ENCODE results near the gene CAPRIN2. TPM values are rescaled to one million over a fixed set of nuclear protein-coding genes. Genes with fewer than 3 reads are reported as not detected.

The CAPRIN2 gene
- total and polyA plus RNA-seq, 2 experiments from 2014 or later, result 36.5 to 41.3 TPM

DNA sequence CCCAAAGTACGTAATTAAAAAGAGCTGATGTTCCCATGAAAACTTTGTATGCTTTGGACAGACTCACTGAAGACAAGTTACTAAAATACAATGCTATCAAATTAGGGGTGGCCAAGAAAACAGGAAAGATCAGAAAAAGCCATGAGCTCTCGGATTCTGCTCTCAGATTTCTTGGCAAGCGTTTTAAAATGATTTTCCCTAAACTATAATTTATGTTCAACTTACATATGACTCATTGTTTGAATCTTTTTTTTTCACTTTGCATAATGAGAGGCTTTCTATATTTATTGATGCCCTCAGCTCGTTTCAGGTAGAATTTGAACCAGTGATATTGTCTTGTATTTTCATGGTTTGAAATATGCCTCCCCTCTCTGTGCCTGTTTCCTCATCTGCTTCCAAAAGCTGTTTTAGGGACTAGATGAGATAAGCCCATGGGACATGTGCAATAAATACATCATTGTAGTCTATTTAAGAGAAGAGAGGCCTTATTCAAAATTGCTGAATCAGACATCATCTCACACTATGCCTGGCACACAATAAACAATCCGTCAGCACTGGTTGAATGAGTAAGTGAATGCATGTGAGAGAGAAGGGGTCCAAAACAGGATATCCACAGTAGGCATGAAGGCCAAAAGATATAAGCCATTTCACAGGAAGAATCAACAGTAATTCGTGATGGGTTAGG, 54.4 kb downstream of the CAPRIN2 start:
- Histone ChIP-seq H4K20me1 (replicated peaks; ENCODE audit: insufficient read depth) (no peaks in the 10 kb centered on the region), H3K27ac (ENCODE audit: low read depth) (no peak overlapping the region), H2AFZ (no peak overlapping the region), H3K79me2 (replicated peaks; ENCODE audit: insufficient read depth) (no peaks in the 10 kb centered on the region), H3K4me3 (no peak overlapping the region), H3K36me3 (ENCODE audit: insufficient read depth) (no peaks in the 10 kb centered on the region), H3K27me3 (ENCODE audit: insufficient read depth) (no peaks in the 10 kb centered on the region), H3K9me2 (ENCODE audit: insufficient read depth) (no peaks in the 10 kb centered on the region), H3K4me1 (ENCODE audit: insufficient read depth) (peaks cover 16% of the 10 kb centered on the region), H3F3A (replicated peaks; ENCODE audit: low read depth) (no peaks in the 10 kb centered on the region), H3K4me2 (no peak overlapping the region)
- H3K4me3 Mint-ChIP-seq, result no peak overlapping the region
- no peak overlapping the region for H3K27ac Mint-ChIP-seq
- peaks cover 17% of the 10 kb centered on the region for H3K4me1 Mint-ChIP-seq
- H3K36me3 Mint-ChIP-seq (ENCODE audit: low read depth), result no peaks in the 10 kb centered on the region
- no peaks in the 10 kb centered on the region for H3K9me3 Mint-ChIP-seq
- TF ChIP-seq STAT1 (IDR thresholded peaks at IDR 0.05; ENCODE audit: unreplicated experiment) (no peak), POLR2AphosphoS5 (IDR thresholded peaks at IDR 0.05; ENCODE audit: low read depth) (no peak), ZNF114 (CRISPR knock-in tag; IDR thresholded peaks at IDR 0.05) (no peak), JUNB (IDR thresholded peaks at IDR 0.05; ENCODE audit: unreplicated experiment) (no peak), ZNF462 (CRISPR knock-in tag; IDR thresholded peaks at IDR 0.05) (no peak), EZH2phosphoT487 (IDR thresholded peaks at IDR 0.05; ENCODE audit: unreplicated experiment) (no peak), CREB1 (CRISPR knock-in tag; IDR thresholded peaks at IDR 0.05; ENCODE audit: low read depth) (no peak), EZH2 (IDR thresholded peaks at IDR 0.05; ENCODE audit: low read depth, unreplicated experiment) (no peak), CTCF (conservative IDR thresholded peaks at IDR 0.05; ENCODE audit: low read depth in 2 of 2) (no peak), ZNF331 (CRISPR knock-in tag; IDR thresholded peaks at IDR 0.05; ENCODE audit: low read depth) (no peak), NANOG (IDR thresholded peaks at IDR 0.05; ENCODE audit: borderline replicate concordance) (no peak)
- TF ChIP-seq, protein P1, sequence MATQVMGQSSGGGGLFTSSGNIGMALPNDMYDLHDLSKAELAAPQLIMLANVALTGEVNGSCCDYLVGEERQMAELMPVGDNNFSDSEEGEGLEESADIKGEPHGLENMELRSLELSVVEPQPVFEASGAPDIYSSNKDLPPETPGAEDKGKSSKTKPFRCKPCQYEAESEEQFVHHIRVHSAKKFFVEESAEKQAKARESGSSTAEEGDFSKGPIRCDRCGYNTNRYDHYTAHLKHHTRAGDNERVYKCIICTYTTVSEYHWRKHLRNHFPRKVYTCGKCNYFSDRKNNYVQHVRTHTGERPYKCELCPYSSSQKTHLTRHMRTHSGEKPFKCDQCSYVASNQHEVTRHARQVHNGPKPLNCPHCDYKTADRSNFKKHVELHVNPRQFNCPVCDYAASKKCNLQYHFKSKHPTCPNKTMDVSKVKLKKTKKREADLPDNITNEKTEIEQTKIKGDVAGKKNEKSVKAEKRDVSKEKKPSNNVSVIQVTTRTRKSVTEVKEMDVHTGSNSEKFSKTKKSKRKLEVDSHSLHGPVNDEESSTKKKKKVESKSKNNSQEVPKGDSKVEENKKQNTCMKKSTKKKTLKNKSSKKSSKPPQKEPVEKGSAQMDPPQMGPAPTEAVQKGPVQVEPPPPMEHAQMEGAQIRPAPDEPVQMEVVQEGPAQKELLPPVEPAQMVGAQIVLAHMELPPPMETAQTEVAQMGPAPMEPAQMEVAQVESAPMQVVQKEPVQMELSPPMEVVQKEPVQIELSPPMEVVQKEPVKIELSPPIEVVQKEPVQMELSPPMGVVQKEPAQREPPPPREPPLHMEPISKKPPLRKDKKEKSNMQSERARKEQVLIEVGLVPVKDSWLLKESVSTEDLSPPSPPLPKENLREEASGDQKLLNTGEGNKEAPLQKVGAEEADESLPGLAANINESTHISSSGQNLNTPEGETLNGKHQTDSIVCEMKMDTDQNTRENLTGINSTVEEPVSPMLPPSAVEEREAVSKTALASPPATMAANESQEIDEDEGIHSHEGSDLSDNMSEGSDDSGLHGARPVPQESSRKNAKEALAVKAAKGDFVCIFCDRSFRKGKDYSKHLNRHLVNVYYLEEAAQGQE (IDR thresholded peaks at IDR 0.05; ENCODE audit: unreplicated experiment), result no peak
- TF ChIP-seq, protein P2, sequence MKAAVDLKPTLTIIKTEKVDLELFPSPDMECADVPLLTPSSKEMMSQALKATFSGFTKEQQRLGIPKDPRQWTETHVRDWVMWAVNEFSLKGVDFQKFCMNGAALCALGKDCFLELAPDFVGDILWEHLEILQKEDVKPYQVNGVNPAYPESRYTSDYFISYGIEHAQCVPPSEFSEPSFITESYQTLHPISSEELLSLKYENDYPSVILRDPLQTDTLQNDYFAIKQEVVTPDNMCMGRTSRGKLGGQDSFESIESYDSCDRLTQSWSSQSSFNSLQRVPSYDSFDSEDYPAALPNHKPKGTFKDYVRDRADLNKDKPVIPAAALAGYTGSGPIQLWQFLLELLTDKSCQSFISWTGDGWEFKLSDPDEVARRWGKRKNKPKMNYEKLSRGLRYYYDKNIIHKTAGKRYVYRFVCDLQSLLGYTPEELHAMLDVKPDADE (IDR thresholded peaks at IDR 0.05), result no peak
- DNase-seq (ENCODE audit: low spot score), result no peak
- peaks cover 6% of the 10 kb centered on the region for H3K27me3 Mint-ChIP-seq (ENCODE audit: insufficient read depth, low read depth, poor library complexity)
- ATAC-seq, result no peak
